ENCODE results near the gene RAD21L1. TPM values are rescaled to one million over a fixed set of nuclear protein-coding genes. Genes with fewer than 3 reads are reported as not detected.

Gene RAD21L1
- total RNA-seq, 1 donor from 2014 or later: not detected

- peaks cover 11 to 21% (median 17%) of the 10 kb centered on the region in 3 donors for H3K4me1 ChIP-seq (ENCODE audit: control insufficient read depth in 3 of 3, insufficient read depth in 3 of 3, low read length in 3 of 3)
- no peaks in the 10 kb centered on the region for H3K9me3 ChIP-seq (ENCODE audit: control insufficient read depth in 3 of 3, low read length in 3 of 3)
- no peaks in the 10 kb centered on the region for H3K36me3 ChIP-seq (ENCODE audit: control insufficient read depth in 3 of 3, insufficient read depth in 3 of 3, low read length in 3 of 3)
- no peaks in the 10 kb centered on the region for H3K27me3 ChIP-seq (ENCODE audit: control insufficient read depth in 3 of 3, insufficient read depth in 3 of 3, low read length in 3 of 3)
- H3K27ac ChIP-seq (ENCODE audit: low read depth, low read length): no peak overlapping the region
- H3K4me3 ChIP-seq (ENCODE audit: low read length in 3 of 3): no peak overlapping the region
- H3K9ac ChIP-seq (ENCODE audit: low read depth in 1 of 3, low read length in 3 of 3): no peak overlapping the region
Measured at GRCh38 chr20:1287306-1287705, 61.5 kb downstream of the RAD21L1 start.

- H3K27me3 ChIP-seq (ENCODE audit: control insufficient read depth in 3 of 3, insufficient read depth in 3 of 3, low read length in 3 of 3): no peaks in the 10 kb centered on the region
- no peak overlapping the region for H3K27ac ChIP-seq (ENCODE audit: low read depth, low read length)
Measured at GRCh38 chr20:1287787-1288569, 62.1 kb downstream of the RAD21L1 start.

GRCh38 chr20:1291191-1291741 is 65.4 kb downstream of the RAD21L1 start:
- Histone ChIP-seq H3K4me3 (ENCODE audit: low read length in 3 of 3) (no peak overlapping the region), H3K27ac (ENCODE audit: low read depth, low read length) (no peak overlapping the region), H3K27me3 (ENCODE audit: control insufficient read depth in 3 of 3, insufficient read depth in 3 of 3, low read length in 3 of 3) (no peaks in the 10 kb centered on the region), H3K9ac (ENCODE audit: low read depth in 1 of 3, low read length in 3 of 3) (no peak overlapping the region), H3K4me1 (ENCODE audit: control insufficient read depth in 3 of 3, insufficient read depth in 3 of 3, low read length in 3 of 3) (peaks cover 11 to 27% (median 19%) of the 10 kb centered on the region in 3 donors), H3K9me3 (ENCODE audit: control insufficient read depth in 3 of 3, low read length in 3 of 3) (no peaks in the 10 kb centered on the region), H3K36me3 (ENCODE audit: control insufficient read depth in 3 of 3, insufficient read depth in 3 of 3, low read length in 3 of 3) (no peaks in the 10 kb centered on the region)

More at GRCh38 chr20:1287787-1288569, 62.1 kb downstream of the RAD21L1 start:
- no peak overlapping the region for H3K4me3 ChIP-seq (ENCODE audit: low read length in 3 of 3)
- H3K9me3 ChIP-seq (ENCODE audit: control insufficient read depth in 3 of 3, low read length in 3 of 3): no peaks in the 10 kb centered on the region
- H3K36me3 ChIP-seq (ENCODE audit: control insufficient read depth in 3 of 3, insufficient read depth in 3 of 3, low read length in 3 of 3): no peaks in the 10 kb centered on the region
- H3K9ac ChIP-seq (ENCODE audit: low read depth in 1 of 3, low read length in 3 of 3): no peak overlapping the region
- H3K4me1 ChIP-seq (ENCODE audit: control insufficient read depth in 3 of 3, insufficient read depth in 3 of 3, low read length in 3 of 3): peaks cover 11 to 21% (median 17%) of the 10 kb centered on the region in 3 donors

- Histone ChIP-seq H3K9ac (ENCODE audit: low read depth in 1 of 3, low read length in 3 of 3) (no peak overlapping the region), H3K27me3 (ENCODE audit: control insufficient read depth in 3 of 3, insufficient read depth in 3 of 3, low read length in 3 of 3) (no peaks in the 10 kb centered on the region), H3K4me1 (ENCODE audit: control insufficient read depth in 3 of 3, insufficient read depth in 3 of 3, low read length in 3 of 3) (peaks cover 11 to 25% (median 19%) of the 10 kb centered on the region in 3 donors), H3K36me3 (ENCODE audit: control insufficient read depth in 3 of 3, insufficient read depth in 3 of 3, low read length in 3 of 3) (peaks cover 0 to under 1% (median 0%) of the 10 kb centered on the region in 3 donors), H3K27ac (ENCODE audit: low read depth, low read length) (no peak overlapping the region), H3K9me3 (ENCODE audit: control insufficient read depth in 3 of 3, low read length in 3 of 3) (no peaks in the 10 kb centered on the region), H3K4me3 (ENCODE audit: low read length in 3 of 3) (no peak overlapping the region)
Measured at GRCh38 chr20:1292620-1293019, 66.8 kb downstream of the RAD21L1 start.

- H3K4me1 ChIP-seq (ENCODE audit: control insufficient read depth in 3 of 3, insufficient read depth in 3 of 3, low read length in 3 of 3): peaks cover 11 to 22% (median 15%) of the 10 kb centered on the region in 3 donors
- no peak overlapping the region for H3K27ac ChIP-seq (ENCODE audit: low read depth, low read length)
- no peaks in the 10 kb centered on the region for H3K27me3 ChIP-seq (ENCODE audit: control insufficient read depth in 3 of 3, insufficient read depth in 3 of 3, low read length in 3 of 3)
- no peak overlapping the region for H3K4me3 ChIP-seq (ENCODE audit: low read length in 3 of 3)
- no peak overlapping the region for H3K9ac ChIP-seq (ENCODE audit: low read depth in 1 of 3, low read length in 3 of 3)
- peaks cover 0 to 5% (median 0%) of the 10 kb centered on the region in 3 donors for H3K36me3 ChIP-seq (ENCODE audit: control insufficient read depth in 3 of 3, insufficient read depth in 3 of 3, low read length in 3 of 3)
- no peaks in the 10 kb centered on the region for H3K9me3 ChIP-seq (ENCODE audit: control insufficient read depth in 3 of 3, low read length in 3 of 3)
Measured at GRCh38 chr20:1293641-1294379, 68.0 kb downstream of the RAD21L1 start.

- Histone ChIP-seq H3K27me3 (ENCODE audit: control insufficient read depth in 3 of 3, insufficient read depth in 3 of 3, low read length in 3 of 3) (no peaks in the 10 kb centered on the region), H3K36me3 (ENCODE audit: control insufficient read depth in 3 of 3, insufficient read depth in 3 of 3, low read length in 3 of 3) (peaks cover 0 to 5% (median 3%) of the 10 kb centered on the region in 3 donors), H3K9ac (ENCODE audit: low read depth in 1 of 3, low read length in 3 of 3) (no peak overlapping the region), H3K4me3 (ENCODE audit: low read length in 3 of 3) (no peak overlapping the region), H3K9me3 (ENCODE audit: control insufficient read depth in 3 of 3, low read length in 3 of 3) (no peaks in the 10 kb centered on the region), H3K4me1 (ENCODE audit: control insufficient read depth in 3 of 3, insufficient read depth in 3 of 3, low read length in 3 of 3) (peaks cover 11 to 22% (median 16%) of the 10 kb centered on the region in 3 donors), H3K27ac (ENCODE audit: low read depth, low read length) (no peak overlapping the region)
Measured at GRCh38 chr20:1294497-1294896, 68.7 kb downstream of the RAD21L1 start.

GRCh38 chr20:1295276-1295930 is 69.6 kb downstream of the RAD21L1 start:
- peaks cover 0 to 9% (median 5%) of the 10 kb centered on the region in 3 donors for H3K36me3 ChIP-seq (ENCODE audit: control insufficient read depth in 3 of 3, insufficient read depth in 3 of 3, low read length in 3 of 3)
- no peaks in the 10 kb centered on the region for H3K9me3 ChIP-seq (ENCODE audit: control insufficient read depth in 3 of 3, low read length in 3 of 3)
- no peak overlapping the region for H3K4me3 ChIP-seq (ENCODE audit: low read length in 3 of 3)
- no peak overlapping the region for H3K9ac ChIP-seq (ENCODE audit: low read depth in 1 of 3, low read length in 3 of 3)
- no peaks in the 10 kb centered on the region for H3K27me3 ChIP-seq (ENCODE audit: control insufficient read depth in 3 of 3, insufficient read depth in 3 of 3, low read length in 3 of 3)
- peaks cover 11 to 22% (median 16%) of the 10 kb centered on the region in 3 donors for H3K4me1 ChIP-seq (ENCODE audit: control insufficient read depth in 3 of 3, insufficient read depth in 3 of 3, low read length in 3 of 3)
- H3K27ac ChIP-seq (ENCODE audit: low read depth, low read length): no peak overlapping the region

- Histone ChIP-seq H3K9ac (ENCODE audit: low read depth in 1 of 3, low read length in 3 of 3) (no peak overlapping the region), H3K36me3 (ENCODE audit: control insufficient read depth in 3 of 3, insufficient read depth in 3 of 3, low read length in 3 of 3) (peaks cover 0 to 12% (median 5%) of the 10 kb centered on the region in 3 donors), H3K4me3 (ENCODE audit: low read length in 3 of 3) (no peak overlapping the region), H3K4me1 (ENCODE audit: control insufficient read depth in 3 of 3, insufficient read depth in 3 of 3, low read length in 3 of 3) (peaks cover 5 to 21% (median 12%) of the 10 kb centered on the region in 3 donors), H3K9me3 (ENCODE audit: control insufficient read depth in 3 of 3, low read length in 3 of 3) (no peaks in the 10 kb centered on the region), H3K27me3 (ENCODE audit: control insufficient read depth in 3 of 3, insufficient read depth in 3 of 3, low read length in 3 of 3) (no peaks in the 10 kb centered on the region), H3K27ac (ENCODE audit: low read depth, low read length) (no peak overlapping the region)
Measured at GRCh38 chr20:1296117-1296610, 70.3 kb downstream of the RAD21L1 start.

GRCh38 chr20:1296922-1297321 is 71.1 kb downstream of the RAD21L1 start:
- peaks cover 0 to 13% (median 8%) of the 10 kb centered on the region in 3 donors for H3K4me1 ChIP-seq (ENCODE audit: control insufficient read depth in 3 of 3, insufficient read depth in 3 of 3, low read length in 3 of 3)
- peaks cover 0 to 12% (median 5%) of the 10 kb centered on the region in 3 donors for H3K36me3 ChIP-seq (ENCODE audit: control insufficient read depth in 3 of 3, insufficient read depth in 3 of 3, low read length in 3 of 3)
- no peak overlapping the region for H3K4me3 ChIP-seq (ENCODE audit: low read length in 3 of 3)
- no peak overlapping the region for H3K27ac ChIP-seq (ENCODE audit: low read depth, low read length)
- H3K9me3 ChIP-seq (ENCODE audit: control insufficient read depth in 3 of 3, low read length in 3 of 3): no peaks in the 10 kb centered on the region
- no peaks in the 10 kb centered on the region for H3K27me3 ChIP-seq (ENCODE audit: control insufficient read depth in 3 of 3, insufficient read depth in 3 of 3, low read length in 3 of 3)
- no peak overlapping the region for H3K9ac ChIP-seq (ENCODE audit: low read depth in 1 of 3, low read length in 3 of 3)
